H9 (cell line): ENCODE results near the gene EDEM1. TPM values are rescaled to one million over a fixed set of nuclear protein-coding genes. Genes with fewer than 3 reads are reported as not detected.

Experiments
- DNase-seq: peaks from one replicate; pipeline ENCODE4 v3.0.0-alpha.2; 2017
- H2AFZ ChIP-seq: one replicate; pipeline ENCODE4 v1.6.1; 2013; ENCODE audit warnings: mild to moderate bottlenecking, low read length, control low read depth, moderate library complexity
- H2AK5ac ChIP-seq: 2 replicates; pipeline ENCODE4 v1.6.1; 2013; ENCODE audit warnings: low read length, control low read depth, mixed read lengths; ENCODE audit not compliant: insufficient read length
- H2BK120ac ChIP-seq: one replicate; pipeline ENCODE4 v1.6.1; 2013; ENCODE audit warnings: low read depth, mild to moderate bottlenecking, low read length, control low read depth, inconsistent platforms; ENCODE audit not compliant: poor library complexity, severe bottlenecking
- H2BK12ac ChIP-seq: 2 replicates; pipeline ENCODE4 v1.6.1; 2013; ENCODE audit warnings: low read length, control low read depth, mixed read lengths, low read depth; ENCODE audit not compliant: insufficient read length
- H2BK15ac ChIP-seq: 2 replicates; pipeline ENCODE4 v1.6.1; 2013; ENCODE audit warnings: low read depth, low read length, control low read depth
- H2BK20ac ChIP-seq: one replicate; pipeline ENCODE4 v1.6.1; 2013; ENCODE audit warnings: low read depth, mild to moderate bottlenecking, low read length, control low read depth, inconsistent platforms; ENCODE audit not compliant: poor library complexity, severe bottlenecking
- H2BK5ac ChIP-seq: 2 replicates; pipeline ENCODE4 v1.6.1; 2013; ENCODE audit warnings: low read length, control low read depth, mixed read lengths; ENCODE audit not compliant: insufficient read length
- H3K14ac ChIP-seq: 2 replicates; pipeline ENCODE4 v1.6.1; 2013; ENCODE audit warnings: low read length, control low read depth; ENCODE audit not compliant: insufficient read depth
- H3K18ac ChIP-seq: 2 replicates; pipeline ENCODE4 v1.6.1; 2013; ENCODE audit warnings: low read depth, mild to moderate bottlenecking, mixed read lengths, low read length, control low read depth; ENCODE audit not compliant: insufficient read length
- H3K23ac ChIP-seq: 2 replicates; pipeline ENCODE4 v1.6.1; 2013; ENCODE audit warnings: low read length, control low read depth, mixed read lengths, low read depth; ENCODE audit not compliant: insufficient read length
- H3K23me2 ChIP-seq: 2 replicates; pipeline ENCODE4 v1.6.1; 2013; ENCODE audit warnings: low read depth, mild to moderate bottlenecking, mixed read lengths, low read length, control low read depth; ENCODE audit not compliant: insufficient read length, poor library complexity, severe bottlenecking
- H3K27ac ChIP-seq: 2 replicates; pipeline ENCODE4 v1.5.1; 2013; ENCODE audit warnings: low read length, control low read depth, mixed read lengths, low read depth; ENCODE audit not compliant: insufficient read length
- H3K27me3 ChIP-seq: 2 replicates; pipeline ENCODE4 v1.6.1; 2013; ENCODE audit warnings: low read length, control low read depth, inconsistent platforms; ENCODE audit not compliant: insufficient read depth
- H3K4ac ChIP-seq: 2 replicates; pipeline ENCODE4 v1.6.1; 2013; ENCODE audit warnings: low read depth, mild to moderate bottlenecking, control low read depth, inconsistent platforms, low read length, moderate library complexity
- H3K4me1 ChIP-seq: 2 replicates; pipeline ENCODE4 v1.6.1; 2013; ENCODE audit warnings: low read length, control low read depth, inconsistent platforms; ENCODE audit not compliant: insufficient read depth
- H3K4me2 ChIP-seq: 2 replicates; pipeline ENCODE4 v1.6.1; 2013; ENCODE audit warnings: low read length, control low read depth, mixed read lengths; ENCODE audit not compliant: insufficient read length, insufficient read depth
- H3K56ac ChIP-seq: 2 replicates; pipeline ENCODE4 v1.6.1; 2013; ENCODE audit warnings: low read depth, mild to moderate bottlenecking, mixed read lengths, low read length, control low read depth; ENCODE audit not compliant: insufficient read length
- H3K79me1 ChIP-seq: 2 replicates; pipeline ENCODE4 v1.6.1; 2013; ENCODE audit warnings: low read depth, mild to moderate bottlenecking, moderate library complexity, low read length, control low read depth, inconsistent platforms; ENCODE audit not compliant: insufficient read depth, poor library complexity, severe bottlenecking
- H3K79me2 ChIP-seq: 2 replicates; pipeline ENCODE4 v1.6.1; 2013; ENCODE audit warnings: low read length, control low read depth, inconsistent platforms; ENCODE audit not compliant: insufficient read depth
- H3K9ac ChIP-seq: 2 replicates; pipeline ENCODE4 v1.6.1; 2013; ENCODE audit warnings: low read length, control low read depth, mixed read lengths; ENCODE audit not compliant: insufficient read length; ENCODE audit errors: extremely low read depth
- H3K9me3 ChIP-seq: one replicate; pipeline ENCODE4 v1.6.1; 2013; ENCODE audit warnings: low read depth, low read length, inconsistent platforms; ENCODE audit not compliant: control insufficient read depth
- H3T11ph ChIP-seq: one replicate; pipeline ENCODE4 v1.6.1; 2013; ENCODE audit warnings: mild to moderate bottlenecking, low read length, control low read depth, inconsistent platforms
- H4K20me1 ChIP-seq: one replicate; pipeline ENCODE4 v1.6.1; 2013; ENCODE audit not compliant: control insufficient read depth, insufficient read length, insufficient read depth
- H4K5ac ChIP-seq: 2 replicates; pipeline ENCODE4 v1.6.1; 2013; ENCODE audit warnings: low read depth, mild to moderate bottlenecking, mixed read lengths, low read length, control low read depth; ENCODE audit not compliant: insufficient read length
- H4K8ac ChIP-seq: replicated peaks from 2 replicates; pipeline ENCODE4 v1.6.1; 2013; ENCODE audit warnings: low read length, control low read depth, mixed read lengths, low read depth; ENCODE audit not compliant: insufficient read length
- H4K91ac ChIP-seq: 2 replicates; pipeline ENCODE4 v1.6.1; 2013; ENCODE audit warnings: low read depth, mild to moderate bottlenecking, moderate library complexity, mixed read lengths, low read length, control low read depth; ENCODE audit not compliant: insufficient read length
- H3K27ac Mint-ChIP-seq, 3 experiments: 2 replicates in 2 of 3; 3 replicates in 1 of 3; pipeline ENCODE4 v1.8.0; 2020 to 2021; ENCODE audit warnings: mixed read lengths in 3 of 3, mild to moderate bottlenecking in 1 of 3, moderate library complexity in 1 of 3
- H3K27me3 Mint-ChIP-seq: 2 replicates; pipeline ENCODE4 v1.8.0; 2021; ENCODE audit warnings: low read depth, mild to moderate bottlenecking, moderate library complexity, mixed read lengths
- H3K36me3 Mint-ChIP-seq, 3 experiments: 2 replicates in 2 of 3; 3 replicates in 1 of 3; pipeline ENCODE4 v1.8.0; 2020 to 2021; ENCODE audit warnings: low read depth in 3 of 3, mixed read lengths in 3 of 3; ENCODE audit not compliant: insufficient read depth in 1 of 3
- H3K4me1 Mint-ChIP-seq, 2 experiments: 2 replicates each; pipeline ENCODE4 v1.8.0; 2020; ENCODE audit warnings: mixed read lengths in 2 of 2
- H3K4me3 Mint-ChIP-seq, 2 experiments: 2 replicates in 1 of 2; 3 replicates in 1 of 2; pipeline ENCODE4 v1.8.0; 2020 to 2021; ENCODE audit warnings: mild to moderate bottlenecking in 2 of 2, mixed read lengths in 2 of 2, moderate library complexity in 1 of 2
- H3K9me3 Mint-ChIP-seq, 2 experiments: 2 replicates in 1 of 2; 3 replicates in 1 of 2; pipeline ENCODE4 v1.8.0; 2020; ENCODE audit warnings: mild to moderate bottlenecking in 2 of 2, mixed read lengths in 2 of 2, moderate library complexity in 1 of 2
- WGBS: extraction: QIAGEN DNeasy Blood & Tissue Kit; methylation state at CpG from one replicate; pipeline ENCODE4 v1.1.7; 2013; ENCODE audit warnings: missing lambda C conversion rate, low lambda C conversion rate, mixed read lengths; ENCODE audit not compliant: insufficient read length; ENCODE audit errors: extremely low coverage; 5-methylcytosine and 5-hydroxymethylcytosine counted together
- total RNA-seq: library from RNA; stranded (reverse); gene quantifications from 2 replicates; pipeline ENCODE4 v1.2.1, GENCODE V29; 2021
- TF ChIP-seq, protein P1 (sequence below): fragments of 200-600 bp; sonication (generic); conservative IDR thresholded peaks from 3 replicates; pipeline ENCODE4 v1.8.0; 2021; ENCODE audit warnings: antibody characterized with exemption, mild to moderate bottlenecking

The EDEM1 gene
- total RNA-seq, 1 experiment from 2014 or later: 11.7 TPM

DNA sequence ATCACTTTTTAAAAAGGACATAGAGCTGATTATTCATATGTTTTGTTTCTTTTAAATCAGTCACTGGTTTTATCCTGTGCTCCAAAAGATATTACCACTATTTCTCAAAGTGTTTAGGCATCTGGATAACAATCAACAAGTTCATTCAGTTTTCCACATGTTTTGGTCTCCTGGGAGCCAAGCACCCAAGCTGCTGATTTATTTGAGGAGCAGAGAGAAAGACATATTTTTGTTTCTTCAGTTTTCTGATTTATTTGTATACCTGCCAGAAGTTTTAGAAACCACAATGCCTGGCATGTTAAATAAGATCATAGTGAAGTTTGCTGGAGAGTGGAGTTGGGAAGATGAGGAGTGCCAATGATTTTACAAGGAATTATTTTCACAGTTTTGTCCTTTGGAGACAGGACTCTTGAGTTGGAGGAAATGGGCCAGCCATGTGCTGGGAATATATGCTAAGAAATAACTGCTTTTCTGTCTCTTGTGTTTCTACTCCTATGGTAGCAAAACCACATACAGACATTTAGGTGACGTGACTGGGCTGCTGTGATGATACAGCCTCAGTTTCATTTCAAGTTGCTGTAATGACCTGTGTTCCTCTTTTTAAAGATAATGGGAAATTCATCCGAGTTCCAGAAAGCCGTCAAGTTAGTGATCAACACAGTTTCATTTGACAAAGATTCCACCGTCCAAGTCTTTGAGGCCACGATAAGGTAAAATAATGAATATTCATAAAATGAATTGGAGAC, 11.7 kb downstream of the EDEM1 start:
- Histone ChIP-seq H3K14ac (no peak overlapping the region), H2BK20ac (peak overlapping the region; percentile 26), H4K91ac (no peak overlapping the region), H3K18ac (no peak overlapping the region), H3K27me3 (no peaks in the 10 kb centered on the region), H3K4ac (no peak overlapping the region), H4K20me1 (no peaks in the 10 kb centered on the region), H3K56ac (no peak overlapping the region), H3T11ph (no peak overlapping the region), H3K4me2 (no peak overlapping the region), H3K23ac (no peak overlapping the region), H2BK15ac (no peak overlapping the region), H3K4me1 (peaks cover 2% of the 10 kb centered on the region; the same call in 1 of the 2 replicates), H3K9me3 (no peaks in the 10 kb centered on the region), H4K5ac (no peak overlapping the region), H2BK5ac (no peak overlapping the region), H3K79me2 (no peaks in the 10 kb centered on the region), H3K79me1 (no peaks in the 10 kb centered on the region), H4K8ac (no peak overlapping the region), H3K27ac (no peak overlapping the region), H2BK12ac (no peak overlapping the region), H2AK5ac (no peak overlapping the region), H2AFZ (no peak overlapping the region), H3K9ac (no peak overlapping the region), H3K23me2 (no peaks in the 10 kb centered on the region), H2BK120ac (no peak overlapping the region)
- no peaks in the 10 kb centered on the region for H3K27me3 Mint-ChIP-seq
- H3K27ac Mint-ChIP-seq: peak overlapping the region; percentile 14 to 59 (median 41); a peak in 6 of 7 replicates
- WGBS: no CpG with 5 or more reads among the region's 5 CpGs
- no peak for DNase-seq
- no peaks in the 10 kb centered on the region for H3K9me3 Mint-ChIP-seq
- H3K4me1 Mint-ChIP-seq: peaks cover 19 to 23% of the 10 kb centered on the region in 2 experiments
- H3K36me3 Mint-ChIP-seq: peaks cover 36 to 45% (median 44%) of the 10 kb centered on the region in 3 experiments
- TF ChIP-seq, protein P1, sequence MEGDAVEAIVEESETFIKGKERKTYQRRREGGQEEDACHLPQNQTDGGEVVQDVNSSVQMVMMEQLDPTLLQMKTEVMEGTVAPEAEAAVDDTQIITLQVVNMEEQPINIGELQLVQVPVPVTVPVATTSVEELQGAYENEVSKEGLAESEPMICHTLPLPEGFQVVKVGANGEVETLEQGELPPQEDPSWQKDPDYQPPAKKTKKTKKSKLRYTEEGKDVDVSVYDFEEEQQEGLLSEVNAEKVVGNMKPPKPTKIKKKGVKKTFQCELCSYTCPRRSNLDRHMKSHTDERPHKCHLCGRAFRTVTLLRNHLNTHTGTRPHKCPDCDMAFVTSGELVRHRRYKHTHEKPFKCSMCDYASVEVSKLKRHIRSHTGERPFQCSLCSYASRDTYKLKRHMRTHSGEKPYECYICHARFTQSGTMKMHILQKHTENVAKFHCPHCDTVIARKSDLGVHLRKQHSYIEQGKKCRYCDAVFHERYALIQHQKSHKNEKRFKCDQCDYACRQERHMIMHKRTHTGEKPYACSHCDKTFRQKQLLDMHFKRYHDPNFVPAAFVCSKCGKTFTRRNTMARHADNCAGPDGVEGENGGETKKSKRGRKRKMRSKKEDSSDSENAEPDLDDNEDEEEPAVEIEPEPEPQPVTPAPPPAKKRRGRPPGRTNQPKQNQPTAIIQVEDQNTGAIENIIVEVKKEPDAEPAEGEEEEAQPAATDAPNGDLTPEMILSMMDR: no peak
- no peak overlapping the region for H3K4me3 Mint-ChIP-seq
